Astrocyte of the cerebellum (primary cell): ENCODE data around the gene PPP6R3.

Experiments
- DNase-seq: peaks from one replicate; pipeline ENCODE4 v3.0.0-alpha.2; 2011; ENCODE audit warnings: low read depth
- H3K4me3 ChIP-seq: 2 replicates; pipeline ENCODE4 v1.5.1; 2011; ENCODE audit warnings: mild to moderate bottlenecking, low read depth, low read length, moderate library complexity
- CTCF ChIP-seq: IDR thresholded peaks from 2 replicates; pipeline ENCODE4 v1.5.1; 2012; ENCODE audit warnings: low read length, low read depth, moderate library complexity, mild to moderate bottlenecking; ENCODE audit errors: missing control alignments
- in situ Hi-C: cut with HindIII; loops from 2 replicates; pipeline ENCODE4 v1.10.0; 2017; ENCODE audit warnings: low sequenced_read_pairs

The PPP6R3 gene

GRCh38 chr11:68654978-68655377 is 194.4 kb downstream of the PPP6R3 start:
- in situ Hi-C loops: no loop called here
- TF ChIP-seq CTCF: no peak
- DNase-seq: no peak
- no peak overlapping the region for H3K4me3 ChIP-seq

GRCh38 chr11:68655406-68655805 is 194.9 kb downstream of the PPP6R3 start:
- DNase-seq: no peak
- no peak overlapping the region for H3K4me3 ChIP-seq
- in situ Hi-C loops: no loop called here
- no peak for TF ChIP-seq CTCF

- DNase-seq: no peak
- TF ChIP-seq CTCF: no peak
- no peak overlapping the region for H3K4me3 ChIP-seq
- in situ Hi-C loops: no loop called here
Measured at GRCh38 chr11:68655806-68656205, 195.3 kb downstream of the PPP6R3 start.

GRCh38 chr11:68657021-68657780 is 196.6 kb downstream of the PPP6R3 start:
- no peak overlapping the region for H3K4me3 ChIP-seq
- no peak for DNase-seq
- in situ Hi-C loops: no loop called here
- TF ChIP-seq CTCF: no peak

- no peak for TF ChIP-seq CTCF
- DNase-seq: no peak
- in situ Hi-C loops: no loop called here
- H3K4me3 ChIP-seq: no peak overlapping the region
Measured at GRCh38 chr11:68658097-68658496, 197.5 kb downstream of the PPP6R3 start.

- no peak overlapping the region for H3K4me3 ChIP-seq
- TF ChIP-seq CTCF: no peak
- no peak for DNase-seq
- in situ Hi-C loops: no loop called here
Measured at GRCh38 chr11:68658661-68659060, 198.1 kb downstream of the PPP6R3 start.
